ENCODE data around the gene USP34.

The USP34 gene

GRCh38 chr2:61141151-61141550 is 329.7 kb downstream of the USP34 start:
- DNase-seq = no peak

GRCh38 chr2:61138859-61139258 is 332.0 kb downstream of the USP34 start:
- no peak for DNase-seq
